ENCODE results near the gene CHCHD4.

GRCh38 chr3:14142567-14143270 is 18.0 kb upstream of the CHCHD4 start:
- TF ChIP-seq CTCF (IDR thresholded peaks at IDR 0.05; ENCODE audit: insufficient read depth, low read length) (no peak), POLR2AphosphoS5 (IDR thresholded peaks at IDR 0.05; ENCODE audit: low read depth) (no peak)
